Measurements from ENCODE around the gene ZNF106.

ZNF106 gene

GRCh38 chr15:42474827-42475226, 16.1 kb downstream of the ZNF106 start:
- H3K9me3 ChIP-seq (ENCODE audit: insufficient read depth, low read depth, low read length): no peaks in the 10 kb centered on the region
- no peak overlapping the region for H3K23ac ChIP-seq (ENCODE audit: low read length)
- DNase-seq: no peak
- no peak overlapping the region for H3K4ac ChIP-seq (ENCODE audit: low read depth, low read length)
- no peak overlapping the region for H2BK12ac ChIP-seq (ENCODE audit: low read length)
- no peak overlapping the region for H2BK120ac ChIP-seq (ENCODE audit: insufficient read depth, low read length, poor library complexity)
- H3K18ac ChIP-seq (ENCODE audit: low read length): no peak overlapping the region
- no peak overlapping the region for H4K8ac ChIP-seq (ENCODE audit: low read depth, low read length)
- H3K27me3 ChIP-seq (ENCODE audit: insufficient read depth, low read length): no peaks in the 10 kb centered on the region
- H3K9ac ChIP-seq (ENCODE audit: low read length): no peak overlapping the region
- no peak overlapping the region for H3K4me2 ChIP-seq (ENCODE audit: low read length)
- no peak overlapping the region for H3K27ac ChIP-seq (ENCODE audit: low read depth, low read length)
- H3K36me3 ChIP-seq (ENCODE audit: control insufficient read depth in 1 of 2, insufficient read depth in 2 of 2, low read length in 2 of 2): peaks cover 0 to 3% of the 10 kb centered on the region in 2 experiments
- H3K4me1 ChIP-seq (ENCODE audit: control insufficient read depth in 1 of 2, insufficient read depth in 2 of 2, low read length in 2 of 2): no peaks in the 10 kb centered on the region
- no peaks in the 10 kb centered on the region for H3K79me2 ChIP-seq (ENCODE audit: control insufficient read depth, insufficient read depth, low read length, poor library complexity)
- H2AK5ac ChIP-seq (ENCODE audit: low read length): no peak overlapping the region
- H2AFZ ChIP-seq (ENCODE audit: insufficient read depth, low read length, poor library complexity): no peak overlapping the region
- no peak overlapping the region for H4K12ac ChIP-seq (ENCODE audit: low read depth, low read length)
- no peak overlapping the region for H2BK5ac ChIP-seq (ENCODE audit: low read depth, low read length, poor library complexity)
- no peaks in the 10 kb centered on the region for H3K79me1 ChIP-seq (ENCODE audit: low read length)
- no CpG with 5 or more reads among the region's 2 CpGs for WGBS (ENCODE audit: extremely low coverage, insufficient coverage, insufficient read length)
- H4K91ac ChIP-seq (ENCODE audit: low read depth, low read length): no peak overlapping the region
- no peak overlapping the region for H3K14ac ChIP-seq (ENCODE audit: low read length)
- no peak overlapping the region for H3K4me3 ChIP-seq (ENCODE audit: low read depth, low read length)

DNA sequence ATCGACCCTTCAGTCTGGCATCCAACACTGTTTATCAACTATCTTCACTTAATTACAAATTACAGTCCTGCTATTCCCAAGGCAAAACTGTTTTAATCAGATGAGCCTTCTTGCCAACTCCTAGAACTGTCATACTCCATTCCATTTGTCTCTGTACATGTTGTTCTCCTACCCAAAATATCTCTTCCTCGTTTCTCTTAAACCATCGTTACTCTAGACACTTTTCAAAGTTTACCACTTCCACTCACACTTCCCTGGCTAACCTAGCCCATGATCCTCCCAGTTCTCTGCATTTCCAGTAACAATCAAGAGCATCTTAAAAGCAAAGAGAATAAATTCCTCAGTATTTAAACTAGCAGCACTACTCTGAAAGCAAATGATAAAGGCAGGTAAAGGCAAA, 19.9 kb downstream of the ZNF106 start:
- H3K27me3 ChIP-seq (ENCODE audit: insufficient read depth, low read length): no peaks in the 10 kb centered on the region
- H4K12ac ChIP-seq (ENCODE audit: low read depth, low read length): no peak overlapping the region
- no peak overlapping the region for H3K23ac ChIP-seq (ENCODE audit: low read length)
- H2AK5ac ChIP-seq (ENCODE audit: low read length): no peak overlapping the region
- no peaks in the 10 kb centered on the region for H3K9me3 ChIP-seq (ENCODE audit: insufficient read depth, low read depth, low read length)
- H2BK12ac ChIP-seq (ENCODE audit: low read length): no peak overlapping the region
- no peaks in the 10 kb centered on the region for H3K4me1 ChIP-seq (ENCODE audit: control insufficient read depth in 1 of 2, insufficient read depth in 2 of 2, low read length in 2 of 2)
- no peak overlapping the region for H2BK120ac ChIP-seq (ENCODE audit: insufficient read depth, low read length, poor library complexity)
- H3K79me1 ChIP-seq (ENCODE audit: low read length): no peaks in the 10 kb centered on the region
- no peak for DNase-seq
- 100% methylated on average over 2 of the region's 3 CpGs for WGBS (ENCODE audit: extremely low coverage, insufficient coverage, insufficient read length)
- H3K14ac ChIP-seq (ENCODE audit: low read length): no peak overlapping the region
- no peak overlapping the region for H3K27ac ChIP-seq (ENCODE audit: low read depth, low read length)
- H3K36me3 ChIP-seq (ENCODE audit: control insufficient read depth in 1 of 2, insufficient read depth in 2 of 2, low read length in 2 of 2): peaks cover 2 to 3% of the 10 kb centered on the region in 2 experiments
- no peak overlapping the region for H2AFZ ChIP-seq (ENCODE audit: insufficient read depth, low read length, poor library complexity)
- H3K9ac ChIP-seq (ENCODE audit: low read length): no peak overlapping the region
- H4K8ac ChIP-seq (ENCODE audit: low read depth, low read length): no peak overlapping the region
- no peak overlapping the region for H3K4me3 ChIP-seq (ENCODE audit: low read depth, low read length)
- no peak overlapping the region for H3K18ac ChIP-seq (ENCODE audit: low read length)
- no peaks in the 10 kb centered on the region for H3K79me2 ChIP-seq (ENCODE audit: control insufficient read depth, insufficient read depth, low read length, poor library complexity)
- H4K91ac ChIP-seq (ENCODE audit: low read depth, low read length): no peak overlapping the region
- H3K4me2 ChIP-seq (ENCODE audit: low read length): no peak overlapping the region
- no peak overlapping the region for H2BK5ac ChIP-seq (ENCODE audit: low read depth, low read length, poor library complexity)
- no peak overlapping the region for H3K4ac ChIP-seq (ENCODE audit: low read depth, low read length)

- WGBS (ENCODE audit: extremely low coverage, insufficient coverage, insufficient read length): no CpG with 5 or more reads among the region's 8 CpGs
These were observed 25.3 kb downstream of the ZNF106 start for GRCh38 chr15:42465520-42466259.

GRCh38 chr15:42461261-42461660, 29.7 kb downstream of the ZNF106 start:
- peaks cover 1 to 6% of the 10 kb centered on the region in 2 experiments for H3K36me3 ChIP-seq (ENCODE audit: control insufficient read depth in 1 of 2, insufficient read depth in 2 of 2, low read length in 2 of 2)
- no peaks in the 10 kb centered on the region for H3K27me3 ChIP-seq (ENCODE audit: insufficient read depth, low read length)
- no peak overlapping the region for H3K27ac ChIP-seq (ENCODE audit: low read depth, low read length)
- no peaks in the 10 kb centered on the region for H3K79me2 ChIP-seq (ENCODE audit: control insufficient read depth, insufficient read depth, low read length, poor library complexity)
- no peak overlapping the region for H3K18ac ChIP-seq (ENCODE audit: low read length)
- H3K23ac ChIP-seq (ENCODE audit: low read length): no peak overlapping the region
- no peaks in the 10 kb centered on the region for H3K79me1 ChIP-seq (ENCODE audit: low read length)
- H4K8ac ChIP-seq (ENCODE audit: low read depth, low read length): no peak overlapping the region
- H3K9me3 ChIP-seq (ENCODE audit: insufficient read depth, low read depth, low read length): no peaks in the 10 kb centered on the region
- H2BK5ac ChIP-seq (ENCODE audit: low read depth, low read length, poor library complexity): no peak overlapping the region
- DNase-seq: no peak
- no peak overlapping the region for H2BK12ac ChIP-seq (ENCODE audit: low read length)
- WGBS (ENCODE audit: extremely low coverage, insufficient coverage, insufficient read length): no CpG with 5 or more reads among the region's 3 CpGs
- no peak overlapping the region for H4K91ac ChIP-seq (ENCODE audit: low read depth, low read length)
- H3K4me1 ChIP-seq (ENCODE audit: control insufficient read depth in 1 of 2, insufficient read depth in 2 of 2, low read length in 2 of 2): peaks cover 0 to 6% of the 10 kb centered on the region in 2 experiments
- no peak overlapping the region for H2AK5ac ChIP-seq (ENCODE audit: low read length)
- H3K4me3 ChIP-seq (ENCODE audit: low read depth, low read length): no peak overlapping the region
- H3K9ac ChIP-seq (ENCODE audit: low read length): no peak overlapping the region
- no peak overlapping the region for H2AFZ ChIP-seq (ENCODE audit: insufficient read depth, low read length, poor library complexity)
- H3K4me2 ChIP-seq (ENCODE audit: low read length): no peak overlapping the region
- no peak overlapping the region for H3K4ac ChIP-seq (ENCODE audit: low read depth, low read length)
- no peak overlapping the region for H4K12ac ChIP-seq (ENCODE audit: low read depth, low read length)
- no peak overlapping the region for H2BK120ac ChIP-seq (ENCODE audit: insufficient read depth, low read length, poor library complexity)
- no peak overlapping the region for H3K14ac ChIP-seq (ENCODE audit: low read length)

More at GRCh38 chr15:42465520-42466259, 25.3 kb downstream of the ZNF106 start:
- no peaks in the 10 kb centered on the region for H3K9me3 ChIP-seq (ENCODE audit: insufficient read depth, low read depth, low read length)
- no peak overlapping the region for H3K27ac ChIP-seq (ENCODE audit: low read depth, low read length)
- H4K91ac ChIP-seq (ENCODE audit: low read depth, low read length): no peak overlapping the region
- H3K9ac ChIP-seq (ENCODE audit: low read length): no peak overlapping the region
- H3K36me3 ChIP-seq (ENCODE audit: control insufficient read depth in 1 of 2, insufficient read depth in 2 of 2, low read length in 2 of 2): peaks cover 1 to 7% of the 10 kb centered on the region in 2 experiments
- H4K12ac ChIP-seq (ENCODE audit: low read depth, low read length): no peak overlapping the region
- no peak overlapping the region for H3K4me2 ChIP-seq (ENCODE audit: low read length)
- no peak overlapping the region for H2AFZ ChIP-seq (ENCODE audit: insufficient read depth, low read length, poor library complexity)
- no peak overlapping the region for H2BK5ac ChIP-seq (ENCODE audit: low read depth, low read length, poor library complexity)
- no peaks in the 10 kb centered on the region for H3K27me3 ChIP-seq (ENCODE audit: insufficient read depth, low read length)
- no peak overlapping the region for H2AK5ac ChIP-seq (ENCODE audit: low read length)
- no peak overlapping the region for H3K4ac ChIP-seq (ENCODE audit: low read depth, low read length)
- no peak overlapping the region for H2BK120ac ChIP-seq (ENCODE audit: insufficient read depth, low read length, poor library complexity)
- DNase-seq: no peak
- no peaks in the 10 kb centered on the region for H3K79me1 ChIP-seq (ENCODE audit: low read length)
- H3K14ac ChIP-seq (ENCODE audit: low read length): no peak overlapping the region
- H3K18ac ChIP-seq (ENCODE audit: low read length): no peak overlapping the region
- no peak overlapping the region for H4K8ac ChIP-seq (ENCODE audit: low read depth, low read length)
- H3K4me1 ChIP-seq (ENCODE audit: control insufficient read depth in 1 of 2, insufficient read depth in 2 of 2, low read length in 2 of 2): no peaks in the 10 kb centered on the region
- no peak overlapping the region for H3K23ac ChIP-seq (ENCODE audit: low read length)
- H3K4me3 ChIP-seq (ENCODE audit: low read depth, low read length): no peak overlapping the region
- no peak overlapping the region for H2BK12ac ChIP-seq (ENCODE audit: low read length)
- H3K79me2 ChIP-seq (ENCODE audit: control insufficient read depth, insufficient read depth, low read length, poor library complexity): no peaks in the 10 kb centered on the region

All from trophoblast cell (in vitro differentiated cells and primary cell).